DND-41 (cell line): Measurements from ENCODE around the gene RBM19.

Experiments
- ATAC-seq: fragments of 200-7000 bp; cut with Tn5 transposase; 3 replicates; pipeline ENCODE4 v1.9.1; 2021; ENCODE audit warnings: low read depth; ENCODE audit not compliant: insufficient read depth
- DNase-seq: peaks from one replicate; pipeline ENCODE4 v3.0.0-alpha.2; 2020
- H2AFZ ChIP-seq: 2 replicates; pipeline ENCODE4 v1.6.0; 2012; ENCODE audit warnings: low read depth, low read length
- H3K27ac ChIP-seq: 2 replicates; pipeline ENCODE4 v1.5.1; 2012; ENCODE audit warnings: low read length, inconsistent platforms
- H3K27me3 ChIP-seq: fragments of 200-600 bp; sonication (generic); 2 replicates; pipeline ENCODE4 v1.6.0; 2012; ENCODE audit warnings: low read length, mild to moderate bottlenecking, inconsistent platforms; ENCODE audit not compliant: insufficient read depth, poor library complexity
- H3K36me3 ChIP-seq: 2 replicates; pipeline ENCODE4 v1.5.1; 2012; ENCODE audit warnings: low read length, inconsistent platforms; ENCODE audit not compliant: insufficient read depth
- H3K4me1 ChIP-seq: 2 replicates; pipeline ENCODE4 v1.5.1; 2012; ENCODE audit warnings: mild to moderate bottlenecking, low read length; ENCODE audit not compliant: insufficient read depth
- H3K4me2 ChIP-seq: 2 replicates; pipeline ENCODE4 v1.6.0; 2012; ENCODE audit warnings: mild to moderate bottlenecking, moderate library complexity, low read length, inconsistent platforms; ENCODE audit not compliant: insufficient read depth
- H3K4me3 ChIP-seq, 2 experiments: fragments of 200-600 bp in 1 of 2; shearing (Covaris generic) in 1 of 2; 2 replicates each; pipeline ENCODE4 v1.5.1; 2012 to 2016; ENCODE audit warnings: inconsistent platforms in 2 of 2, low read length in 2 of 2, mild to moderate bottlenecking in 2 of 2, low read depth in 1 of 2, moderate library complexity in 1 of 2
- H3K79me2 ChIP-seq: 2 replicates; pipeline ENCODE4 v1.6.0; 2012; ENCODE audit warnings: low read length, inconsistent platforms; ENCODE audit not compliant: insufficient read depth
- H3K9ac ChIP-seq: 2 replicates; pipeline ENCODE4 v1.6.0; 2012; ENCODE audit warnings: low read depth, mild to moderate bottlenecking, inconsistent platforms, low read length, moderate library complexity
- H3K9me3 ChIP-seq: 2 replicates; pipeline ENCODE4 v1.5.1; 2012; ENCODE audit warnings: low read length, moderate library complexity, mild to moderate bottlenecking, inconsistent platforms; ENCODE audit not compliant: insufficient read depth, severe bottlenecking
- H4K20me1 ChIP-seq: 2 replicates; pipeline ENCODE4 v1.6.0; 2012; ENCODE audit warnings: low read length; ENCODE audit not compliant: insufficient read depth
- CTCF ChIP-seq: IDR thresholded peaks from 2 replicates; pipeline ENCODE4 v1.5.1; 2012; ENCODE audit warnings: borderline replicate concordance, low read length, moderate library complexity, mild to moderate bottlenecking; ENCODE audit not compliant: poor library complexity, severe bottlenecking; ENCODE audit errors: extremely low read depth
- EZH2 ChIP-seq: IDR thresholded peaks from 3 replicates; pipeline ENCODE4 v1.6.1; 2012; ENCODE audit warnings: borderline replicate concordance, low read depth, mild to moderate bottlenecking, moderate library complexity, low read length, inconsistent platforms; ENCODE audit not compliant: severe bottlenecking

The RBM19 gene

GRCh38 chr12:113983777-113984448, 17.8 kb upstream of the RBM19 start:
- Histone ChIP-seq H3K27me3 (no peaks in the 10 kb centered on the region), H3K79me2 (no peaks in the 10 kb centered on the region), H3K4me1 (no peaks in the 10 kb centered on the region), H3K4me2 (no peak overlapping the region), H3K36me3 (no peaks in the 10 kb centered on the region), H3K9me3 (no peaks in the 10 kb centered on the region), H3K27ac (no peak overlapping the region), H4K20me1 (peaks cover 3% of the 10 kb centered on the region; the same call in 1 of the 2 replicates), H3K4me3 (no peak overlapping the region), H2AFZ (no peak overlapping the region), H3K9ac (no peak overlapping the region)
- DNase-seq (no peak), ATAC-seq (no peak)
- no peak for TF ChIP-seq EZH2
- TF ChIP-seq CTCF: no peak

- Histone ChIP-seq H3K79me2 (no peaks in the 10 kb centered on the region), H3K4me1 (no peaks in the 10 kb centered on the region), H4K20me1 (peaks cover 3% of the 10 kb centered on the region; the same call in 1 of the 2 replicates), H3K27ac (no peak overlapping the region), H2AFZ (no peak overlapping the region), H3K36me3 (no peaks in the 10 kb centered on the region), H3K4me3 (no peak overlapping the region), H3K4me2 (no peak overlapping the region), H3K27me3 (no peaks in the 10 kb centered on the region), H3K9me3 (no peaks in the 10 kb centered on the region), H3K9ac (no peak overlapping the region)
- ATAC-seq: no peak
- TF ChIP-seq EZH2 (no peak), CTCF (no peak)
- no peak for DNase-seq
Measured at GRCh38 chr12:113983265-113983664, 17.1 kb upstream of the RBM19 start.

GRCh38 chr12:113981876-113982275, 15.8 kb upstream of the RBM19 start:
- Histone ChIP-seq H3K9me3 (no peaks in the 10 kb centered on the region), H3K36me3 (no peaks in the 10 kb centered on the region), H2AFZ (no peak overlapping the region), H3K4me2 (no peak overlapping the region), H3K4me3 (no peak overlapping the region), H3K9ac (no peak overlapping the region), H3K4me1 (no peaks in the 10 kb centered on the region), H3K79me2 (no peaks in the 10 kb centered on the region), H3K27me3 (no peaks in the 10 kb centered on the region), H4K20me1 (peaks cover 3% of the 10 kb centered on the region; the same call in 1 of the 2 replicates), H3K27ac (no peak overlapping the region)
- no peak for DNase-seq
- TF ChIP-seq CTCF (no peak), EZH2 (no peak)
- no peak for ATAC-seq
